HG02798 (cell line): ENCODE results near the gene IRAG1.
"Not testable (repeated sequence)": the region's sequence is repeated elsewhere in the genome, so short reads cannot be mapped to it uniquely, and the experiment has no call there.

Source experiments
- ATAC-seq: cut with Tn5 transposase; IDR thresholded peaks from one replicate; pipeline ENCODE4 v1.9.1; 2021; ENCODE audit warnings: mild to moderate bottlenecking; ENCODE audit not compliant: unreplicated experiment, poor library complexity

The IRAG1 gene

DNA sequence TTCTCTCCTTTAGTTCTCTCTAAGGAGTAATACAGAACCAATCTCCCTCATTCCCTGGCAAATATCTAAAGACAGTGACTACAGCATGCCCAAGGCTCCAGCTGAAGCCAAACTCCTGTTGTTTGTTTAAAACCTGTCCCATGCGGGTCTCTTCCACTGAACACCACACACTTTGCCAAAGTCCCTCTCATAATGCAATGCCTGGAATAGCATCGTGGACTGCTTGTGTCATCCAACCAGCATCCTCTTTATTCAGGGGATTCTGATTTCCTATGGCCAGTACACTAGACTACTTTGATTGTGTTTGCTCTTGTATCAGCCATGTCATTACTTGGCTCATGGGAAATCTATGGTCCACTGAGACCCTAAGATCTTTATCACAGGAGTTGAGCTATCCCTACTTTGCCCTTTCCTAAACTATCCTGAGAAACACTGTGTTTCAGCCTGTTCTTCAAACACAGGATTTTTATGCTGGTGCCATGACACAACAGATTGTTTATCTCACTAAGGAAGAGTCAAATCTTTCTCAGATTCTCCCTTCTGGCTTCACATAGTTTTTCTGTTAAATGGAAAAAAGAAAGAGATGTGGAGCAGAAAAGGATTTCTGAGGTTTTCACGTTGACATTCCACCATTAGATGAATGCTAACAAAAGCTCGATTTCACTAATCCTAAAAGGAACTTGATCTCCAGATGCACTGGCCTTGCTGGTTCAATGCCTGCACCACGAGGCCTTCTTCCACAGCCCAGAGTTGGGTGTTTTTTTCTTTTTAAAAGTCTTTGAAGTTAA is 15.9 kb upstream of the IRAG1 start:
- no peak for ATAC-seq

DNA sequence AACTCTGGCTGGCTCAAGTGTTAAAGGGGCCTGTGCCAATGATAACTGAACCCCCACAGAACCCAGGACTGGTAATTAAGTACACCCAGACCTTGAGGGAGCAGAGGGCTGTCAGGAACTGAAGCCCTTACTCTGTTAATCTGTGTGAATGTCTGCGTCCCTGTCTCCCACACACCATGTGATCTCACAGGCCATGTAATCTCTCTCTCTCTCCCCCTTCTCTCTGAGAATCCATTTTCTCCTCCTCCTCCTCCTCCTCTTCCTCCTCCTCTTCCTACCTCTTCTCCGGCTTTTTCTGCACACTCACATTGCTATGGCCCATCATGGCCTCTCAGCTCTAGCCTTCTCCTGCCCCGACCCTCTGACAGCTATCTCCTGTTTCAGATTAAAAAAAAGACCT is 14.6 kb upstream of the IRAG1 start:
- no peak for ATAC-seq

DNA sequence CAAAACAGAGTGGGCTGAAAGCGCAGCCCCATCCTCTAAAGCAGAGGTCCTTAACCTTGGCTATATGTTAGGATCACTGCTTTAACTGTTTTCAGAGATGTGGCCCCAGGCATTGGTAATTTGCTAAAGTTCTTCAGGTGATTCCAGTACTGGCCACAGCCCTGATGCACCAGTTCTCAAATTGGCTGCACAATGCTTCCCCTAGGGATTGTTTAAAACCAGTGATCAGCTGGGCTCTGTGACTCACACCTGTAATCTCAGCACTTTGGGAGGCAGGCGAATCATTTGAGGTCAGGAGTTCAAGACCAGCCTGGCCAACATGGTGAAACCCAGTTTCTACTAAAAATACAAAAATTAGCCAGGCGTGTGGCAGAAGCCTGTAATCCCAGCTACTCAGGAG is 8.4 kb upstream of the IRAG1 start:
- ATAC-seq: no peak

DNA sequence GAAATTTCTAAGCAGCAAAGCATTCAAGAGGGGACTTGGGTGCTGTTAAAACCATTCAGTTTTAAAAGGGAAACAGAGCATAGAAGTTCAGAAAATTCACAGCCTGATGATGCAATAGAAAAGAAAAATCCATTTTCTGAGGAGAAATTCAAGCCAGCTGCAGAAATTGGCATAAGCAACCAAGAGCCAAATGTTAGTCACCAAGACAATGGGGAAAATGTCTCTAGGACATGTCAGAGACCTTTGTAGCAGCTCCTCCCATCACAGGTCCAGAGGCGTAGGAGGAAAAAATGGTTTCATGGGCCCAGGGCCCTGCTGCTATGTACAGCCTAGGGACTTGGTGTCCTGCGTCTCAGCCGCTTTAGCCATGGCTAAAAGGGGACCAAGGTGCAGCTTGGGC is 5.5 kb upstream of the IRAG1 start:
- ATAC-seq: no peak

DNA sequence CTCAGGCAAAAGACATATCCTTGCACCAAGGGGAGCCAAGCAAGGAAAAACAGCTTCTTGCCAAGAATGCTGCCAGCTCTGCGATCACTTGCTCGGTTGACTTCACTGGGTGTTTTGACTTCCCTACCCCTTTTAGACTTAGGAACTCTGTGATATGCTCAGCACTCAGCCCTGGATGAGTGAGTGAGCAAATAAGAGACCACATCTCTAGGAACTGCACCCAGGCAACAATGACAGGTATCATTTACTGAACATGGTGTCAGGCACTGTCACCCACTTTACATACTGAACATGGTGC is 3.7 kb upstream of the IRAG1 start:
- ATAC-seq: no peak

DNA sequence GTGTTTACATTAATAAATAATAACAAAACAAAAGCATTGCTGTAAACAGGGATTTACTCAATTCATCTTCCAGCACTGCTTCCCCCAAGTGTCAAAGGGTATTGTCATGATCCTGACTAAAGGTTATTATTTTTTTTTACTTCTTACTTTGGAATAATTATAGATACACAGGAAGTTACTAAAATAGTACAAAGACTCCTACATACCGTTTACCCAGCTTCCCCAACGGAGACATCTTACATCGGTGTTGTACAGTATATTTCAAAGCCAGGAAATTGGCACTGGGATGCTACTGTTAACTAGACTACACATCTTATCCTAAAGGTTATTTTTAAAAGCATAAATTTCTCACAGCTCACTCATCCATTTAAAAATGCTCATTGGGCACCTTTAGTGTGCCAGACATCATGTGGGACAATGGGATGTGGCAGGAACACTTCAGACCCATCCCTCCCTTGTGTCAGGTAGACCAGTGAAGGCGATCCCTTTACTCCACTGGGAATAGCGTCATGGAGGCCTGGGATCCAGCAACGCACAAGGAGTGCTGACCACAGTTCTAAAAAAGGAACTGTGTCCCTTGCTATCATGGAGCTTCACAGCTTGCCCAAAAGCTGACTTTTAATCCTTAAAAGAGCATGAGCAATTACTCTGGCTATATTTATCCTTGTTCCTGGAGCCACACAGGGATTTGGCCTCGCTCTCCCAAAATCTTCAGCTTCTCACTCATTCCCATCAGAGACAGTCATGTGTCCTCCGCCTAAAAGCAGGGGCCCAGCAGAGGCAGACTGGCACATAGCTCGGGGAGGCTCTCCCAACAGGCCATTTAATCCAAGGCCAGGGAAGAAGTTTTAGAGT is 3.1 kb upstream of the IRAG1 start:
- ATAC-seq: no peak

DNA sequence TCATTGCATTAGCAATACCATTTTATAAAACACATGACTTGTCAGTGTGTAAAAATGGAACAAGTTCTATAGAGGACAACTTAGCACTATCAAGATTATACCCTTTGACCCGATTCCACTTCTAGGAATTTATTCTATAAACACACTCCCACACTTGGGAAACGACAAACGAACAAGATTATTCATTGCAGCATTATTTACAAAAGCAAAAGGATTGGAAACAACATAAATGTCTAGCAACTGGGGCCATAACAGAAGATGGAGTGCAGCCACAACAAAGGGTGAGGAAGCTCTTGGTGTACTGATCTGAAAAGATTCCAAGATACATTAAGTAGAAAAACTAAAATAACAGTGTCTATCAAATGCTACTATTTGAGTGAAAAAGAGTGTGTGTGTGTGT is 2.3 kb upstream of the IRAG1 start:
- no peak for ATAC-seq

DNA sequence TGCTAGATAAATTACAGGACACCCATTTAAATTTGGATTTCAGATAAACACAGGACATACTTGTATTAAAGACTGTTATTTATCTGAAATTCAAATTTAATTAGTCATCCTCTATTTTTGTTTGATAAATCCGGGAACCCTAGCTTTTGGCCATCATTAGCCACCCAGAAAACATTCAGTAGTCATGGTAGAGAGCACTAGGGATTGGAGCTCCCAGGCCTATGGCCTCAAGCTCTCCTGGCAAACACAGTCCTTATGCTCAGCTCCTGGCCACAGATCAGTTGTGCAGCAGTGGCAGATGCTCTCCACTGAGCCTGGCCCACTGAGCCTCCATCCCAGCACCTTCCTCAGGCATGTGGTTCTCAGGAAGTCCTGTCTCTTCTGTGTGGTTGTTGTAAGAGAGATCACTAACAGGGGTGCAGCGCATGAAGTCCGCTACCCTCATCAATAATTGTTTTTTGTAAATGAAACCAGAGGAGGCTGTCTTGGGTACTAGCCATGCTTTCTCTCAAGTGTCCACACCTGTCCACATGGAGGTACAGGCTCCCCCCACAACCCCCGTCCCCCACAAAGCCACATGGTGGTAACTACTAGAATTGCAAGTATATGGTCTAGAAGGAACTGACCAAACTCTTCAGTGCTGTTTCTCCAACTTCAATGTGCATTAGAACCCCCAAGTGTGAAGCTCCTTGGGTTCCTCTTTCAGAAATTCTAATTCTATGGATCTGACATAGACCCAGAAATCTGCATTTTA is 1.1 kb upstream of the IRAG1 start:
- ATAC-seq: no peak

DNA sequence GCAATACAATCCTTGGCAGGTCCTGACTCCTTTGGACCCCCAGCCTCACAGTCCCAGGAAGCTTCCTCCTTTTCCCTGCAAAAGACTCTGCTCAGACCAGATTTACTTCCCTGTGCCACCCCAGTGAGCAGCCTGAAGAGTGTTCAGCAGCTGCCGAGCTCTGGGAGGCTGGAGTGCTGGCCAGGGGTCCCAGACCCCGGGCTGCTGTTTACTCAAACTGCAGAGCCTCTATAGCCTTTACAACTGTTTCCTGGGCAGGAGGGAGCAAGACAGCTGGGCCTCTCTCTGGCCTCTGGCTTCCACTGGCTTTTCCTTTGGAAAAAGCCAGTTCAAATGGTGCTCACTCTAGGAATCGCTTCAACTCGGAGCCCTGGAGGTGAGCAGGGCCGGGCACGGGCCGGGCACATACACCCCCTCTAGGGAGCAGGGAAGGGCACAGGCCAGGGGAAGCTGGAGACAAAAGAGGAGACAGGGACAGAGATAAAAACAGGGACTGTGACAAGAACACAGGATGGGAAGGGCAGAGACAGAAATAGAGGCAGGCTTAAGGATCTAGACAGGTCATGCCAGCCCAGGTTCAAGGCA is 932 bp downstream of the IRAG1 start:
- ATAC-seq: no peak

DNA sequence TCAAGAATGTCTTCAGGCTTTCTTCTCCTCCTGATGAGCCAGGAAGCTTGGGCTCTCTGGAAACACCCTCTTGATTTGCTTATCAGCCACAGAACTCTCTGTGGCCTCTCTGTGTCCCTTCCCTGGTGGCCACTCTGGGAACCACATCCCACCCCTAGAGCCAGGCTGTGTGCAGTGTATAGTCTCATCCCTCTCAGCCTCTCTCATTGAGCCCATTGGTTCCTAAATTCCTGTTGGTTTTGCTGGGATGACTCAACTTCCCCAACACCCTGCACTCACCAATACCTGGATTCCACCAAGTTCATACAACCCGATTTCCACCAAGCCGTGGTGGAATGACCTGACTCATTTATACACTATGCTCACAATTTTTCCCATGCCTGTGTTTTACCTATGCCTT is 5.2 kb downstream of the IRAG1 start:
- no peak for ATAC-seq

DNA sequence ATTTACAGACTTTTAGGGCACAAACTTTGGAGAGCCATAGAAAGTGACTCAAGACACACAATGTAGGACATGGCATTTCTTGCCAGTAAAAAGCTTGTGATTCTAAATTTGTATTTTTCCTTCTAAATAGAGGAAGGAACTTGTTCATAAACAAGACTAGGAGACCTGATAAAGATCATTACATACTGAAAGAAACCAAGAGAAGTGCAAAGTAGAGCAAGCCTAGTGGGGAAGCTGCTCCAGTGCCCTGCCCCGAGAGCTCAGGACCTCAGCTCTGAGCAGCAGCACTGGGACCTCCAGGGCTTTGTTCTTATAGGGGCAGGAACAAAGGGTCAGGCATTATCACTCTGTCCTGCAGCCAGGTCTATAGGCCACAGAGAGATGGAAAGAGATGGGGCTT is 7.2 kb downstream of the IRAG1 start:
- no peak for ATAC-seq

DNA sequence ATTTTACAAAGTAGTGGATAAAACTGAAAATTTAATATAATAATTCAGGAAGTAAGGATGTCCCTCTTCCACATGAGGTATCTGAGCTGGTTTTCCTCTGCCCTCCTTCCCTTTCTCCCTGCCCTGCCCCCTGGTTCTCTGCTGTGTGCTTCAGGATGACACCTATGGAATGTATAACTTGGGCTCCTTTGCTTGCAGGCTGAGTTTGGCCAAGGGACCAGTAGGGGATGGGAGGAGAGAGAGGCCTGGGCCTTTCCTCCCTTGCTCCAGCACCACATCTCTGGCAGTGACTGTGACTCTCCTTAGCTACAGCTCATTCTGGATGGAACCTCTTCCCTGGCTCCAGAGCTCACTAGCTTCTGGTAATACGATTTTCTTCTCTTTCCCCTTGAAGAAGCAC is 10.1 kb downstream of the IRAG1 start:
- ATAC-seq: no peak

DNA sequence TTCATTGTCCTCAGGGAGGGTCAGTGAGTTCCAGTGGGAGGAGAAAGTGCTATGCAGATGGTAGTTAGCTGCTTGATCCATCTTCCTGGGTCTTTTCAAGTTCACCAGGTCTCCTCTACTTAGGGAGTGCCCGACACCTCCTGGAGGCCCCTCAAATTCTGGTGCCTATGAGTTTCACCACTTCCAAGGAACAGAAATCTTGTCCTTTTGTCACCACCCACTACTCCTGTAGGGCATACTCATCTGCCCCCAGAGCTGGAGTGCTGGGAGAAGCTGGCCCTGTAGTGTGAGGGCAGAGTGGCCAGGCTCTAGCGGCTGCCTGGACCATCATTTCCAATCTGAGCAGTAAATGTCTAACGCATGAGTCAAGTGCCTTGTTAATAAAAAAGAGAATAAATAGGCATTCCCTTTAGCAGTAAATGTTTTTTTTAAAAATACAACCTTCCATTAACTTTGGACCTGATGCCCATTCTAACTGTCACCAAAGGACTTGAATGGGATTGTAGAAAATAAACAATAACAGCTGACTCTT is 12.5 kb downstream of the IRAG1 start:
- ATAC-seq: no peak

DNA sequence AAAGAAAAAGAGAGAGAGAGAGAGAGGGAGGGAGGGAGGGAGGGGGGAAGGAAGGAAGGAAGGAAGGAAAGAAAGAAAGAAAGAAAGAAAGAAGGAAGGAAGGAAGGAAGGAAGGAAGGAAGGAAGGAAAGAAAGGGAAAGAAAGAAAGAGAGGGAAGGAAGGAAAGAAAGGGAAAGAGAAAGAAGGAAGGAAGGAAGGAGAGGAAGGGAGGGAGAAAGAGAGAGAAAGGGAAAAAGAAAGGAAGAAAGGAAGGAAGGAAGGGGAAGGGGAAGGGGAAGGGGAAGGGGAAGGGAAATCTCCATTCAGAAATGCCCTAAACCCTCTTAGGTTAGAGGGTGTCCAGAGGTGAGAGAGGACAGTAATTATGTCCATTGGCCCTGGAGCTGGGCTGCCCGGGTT is 13.3 kb downstream of the IRAG1 start:
- ATAC-seq: not testable (repeated sequence)

DNA sequence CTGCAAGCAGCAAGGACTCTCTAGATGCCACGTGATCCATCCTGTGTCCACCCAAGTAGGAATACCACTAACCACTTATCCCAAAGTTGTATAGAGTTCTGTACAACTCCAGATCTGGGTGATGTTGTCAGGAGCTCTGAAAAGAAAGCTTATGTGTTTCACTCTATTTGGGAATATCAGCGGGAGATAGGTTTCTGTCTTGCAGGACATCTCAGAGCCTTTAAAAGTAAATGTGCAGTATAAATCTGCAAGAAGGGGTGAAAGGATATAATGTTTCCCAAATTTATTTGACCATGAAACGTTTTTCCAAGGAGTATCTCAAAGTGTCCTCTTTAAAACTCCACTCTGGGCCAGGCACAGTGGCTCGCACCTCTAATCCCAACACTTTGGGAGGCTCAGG is 13.9 kb downstream of the IRAG1 start:
- no peak for ATAC-seq

DNA sequence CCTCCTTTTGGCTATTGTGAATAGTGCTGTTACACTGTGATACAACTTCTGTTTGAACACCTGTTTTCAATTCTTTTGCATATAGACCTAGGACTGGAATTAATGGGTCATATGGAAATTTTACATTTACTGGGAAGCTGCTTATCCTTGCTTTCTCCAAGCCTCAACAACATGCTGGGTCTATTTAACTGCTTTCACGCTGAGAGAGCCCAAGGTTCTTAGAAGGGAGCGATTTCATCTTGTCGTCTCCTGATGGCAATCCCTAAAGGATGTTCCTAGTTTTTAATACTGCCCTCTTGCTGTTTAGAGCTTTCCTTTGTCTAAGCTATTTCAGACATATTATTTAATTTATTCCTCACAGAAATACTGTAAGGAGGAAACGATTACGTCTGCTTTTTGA is 15.5 kb downstream of the IRAG1 start:
- no peak for ATAC-seq

DNA sequence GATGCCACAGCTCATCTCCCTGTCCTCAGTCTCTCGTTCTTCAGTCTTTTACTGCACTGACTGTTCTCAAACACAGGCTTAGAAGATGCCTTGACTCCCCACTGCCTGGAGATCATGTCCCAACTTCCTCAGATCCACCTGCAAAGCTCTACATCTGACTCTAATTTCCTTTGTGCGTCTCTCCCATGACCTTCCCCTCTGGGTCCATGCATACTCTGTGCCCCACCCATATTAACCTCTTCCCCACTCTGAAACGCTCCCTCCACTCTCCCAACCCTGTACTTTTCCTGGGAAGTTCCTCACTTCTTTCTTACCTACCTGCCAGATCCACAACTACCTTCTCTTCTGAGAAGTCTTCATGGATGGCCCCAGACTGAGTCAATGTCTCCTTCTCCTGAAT is 16.6 kb downstream of the IRAG1 start:
- ATAC-seq: no peak

DNA sequence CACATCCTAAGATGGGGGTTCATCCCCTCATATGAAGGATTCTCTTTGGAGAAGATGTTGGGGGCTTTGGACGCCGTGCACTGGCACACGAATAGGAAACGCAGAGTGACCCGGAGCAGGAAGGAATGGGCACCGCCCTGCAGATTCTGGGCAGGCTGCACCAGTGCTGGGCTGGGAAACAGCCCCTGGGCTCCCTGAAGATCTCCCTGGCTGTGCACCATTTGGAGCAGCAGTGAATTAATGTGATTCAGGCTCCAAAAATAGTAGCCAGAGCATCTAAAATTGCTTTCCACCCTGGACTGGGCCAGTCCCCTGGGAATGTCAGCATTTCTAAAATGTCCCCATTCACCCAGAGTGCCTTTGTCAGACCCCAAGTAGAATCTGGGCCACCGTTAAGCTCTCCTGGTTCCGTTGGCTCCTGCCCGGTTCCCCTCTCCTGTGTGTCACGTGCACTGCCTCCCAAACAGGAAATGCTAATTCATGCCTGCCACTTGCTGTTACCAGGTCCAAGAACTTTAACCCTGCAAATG is 18.6 kb downstream of the IRAG1 start:
- ATAC-seq: no peak

DNA sequence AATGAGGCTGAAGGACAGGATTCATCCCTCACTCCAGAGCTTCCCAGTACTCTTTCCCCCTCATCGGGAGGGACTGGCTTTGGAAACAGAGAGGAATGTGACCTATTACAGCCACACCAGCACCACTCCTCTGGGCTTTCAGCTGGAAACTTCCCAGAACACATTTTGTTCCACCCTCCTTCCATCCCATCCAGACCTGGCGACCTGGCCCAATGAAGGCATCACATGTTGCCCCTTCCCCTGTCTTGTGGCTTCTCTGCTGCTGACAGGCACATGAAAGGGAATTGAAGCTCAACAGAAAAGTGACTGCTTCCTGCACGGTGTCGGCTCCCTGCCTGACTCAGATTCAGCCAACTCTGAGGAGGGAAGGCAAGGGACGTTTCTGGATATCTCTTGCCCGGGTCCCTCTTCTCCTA is 19.1 kb downstream of the IRAG1 start:
- ATAC-seq: no peak

DNA sequence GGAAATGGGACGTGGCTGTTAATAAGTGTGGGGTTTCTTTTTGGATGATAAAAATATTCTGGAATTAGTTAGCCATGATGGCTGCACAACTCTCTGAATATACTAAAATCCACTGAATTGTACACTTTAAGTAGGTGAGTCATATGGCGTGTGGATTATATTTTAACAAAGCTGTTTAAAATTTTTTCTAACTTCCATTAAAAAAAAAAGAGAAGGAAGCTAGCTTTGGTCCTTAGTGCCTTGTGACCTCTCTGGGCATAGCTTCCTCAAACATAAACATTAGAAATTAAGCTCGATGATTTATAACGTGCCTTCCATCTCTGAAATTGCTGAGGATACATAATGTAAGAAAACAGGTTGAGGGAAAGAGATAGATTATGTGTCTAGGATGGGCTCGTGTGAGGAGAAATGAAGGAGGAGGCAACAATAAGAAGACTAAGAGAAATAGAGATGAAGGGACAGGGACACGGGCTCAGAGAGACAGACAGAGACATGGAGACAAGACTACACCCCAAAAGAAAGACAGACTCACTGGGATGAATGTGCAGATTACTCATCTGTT is 20.0 kb downstream of the IRAG1 start:
- ATAC-seq: no peak
